Ureter (tissue), 1 donor: ENCODE measurements around the gene CCL27. TPM values are rescaled to one million over a fixed set of nuclear protein-coding genes. Genes with fewer than 3 reads are reported as not detected.
"Not testable (repeated sequence)": the region's sequence is repeated elsewhere in the genome, so short reads cannot be mapped to it uniquely, and the experiment has no call there.

Source experiments
- DNase-seq: peaks from one replicate; pipeline ENCODE4 v3.0.0-alpha.2; 2020; ENCODE audit warnings: low spot score
- total RNA-seq: library from RNA; stranded (reverse); gene quantifications from one replicate; pipeline ENCODE4 v1.2.4, GENCODE V29; 2023
- donor health status: DM: yes; HTN: yes; CAD: no.

The CCL27 gene
- total RNA-seq, 1 donor from 2014 or later: 0.68 TPM

GRCh38 chr9:34651321-34651720 is 11.1 kb downstream of the CCL27 start:
- no peak for DNase-seq

GRCh38 chr9:34650816-34651215 is 11.6 kb downstream of the CCL27 start:
- DNase-seq: no peak

GRCh38 chr9:34648673-34649072 is 13.8 kb downstream of the CCL27 start:
- no peak for DNase-seq

- DNase-seq: no peak
These were observed 14.8 kb downstream of the CCL27 start for GRCh38 chr9:34647651-34648050.

- DNase-seq: no peak
These were observed 15.4 kb downstream of the CCL27 start for GRCh38 chr9:34647084-34647403.

GRCh38 chr9:34646211-34647083 is 16.0 kb downstream of the CCL27 start, which contains the start of gene GALT:
GALT (plus strand) TSS chr9:34646675; CDS start chr9:34646705, 30 bp downstream.
- DNase-seq: peak; percentile 96

GRCh38 chr9:34644766-34645314 is 17.6 kb downstream of the CCL27 start:
- DNase-seq: no peak

- DNase-seq: no peak
These were observed 19.8 kb downstream of the CCL27 start for GRCh38 chr9:34642679-34643078.

- not testable (repeated sequence) for DNase-seq
These were observed 23.1 kb downstream of the CCL27 start for GRCh38 chr9:34639322-34639721.

- DNase-seq: no peak
These were observed 24.4 kb downstream of the CCL27 start for GRCh38 chr9:34638138-34638445.

GRCh38 chr9:34637356-34638137 is 24.9 kb downstream of the CCL27 start, which contains the start of gene SIGMAR1:
SIGMAR1 (minus strand) TSS chr9:34637787; CDS start chr9:34637697, 90 bp downstream.
- DNase-seq: peak; percentile 95

- no peak for DNase-seq
These were observed 25.6 kb downstream of the CCL27 start for GRCh38 chr9:34636791-34637355.

GRCh38 chr9:34635556-34635955 is 26.9 kb downstream of the CCL27 start:
- no peak for DNase-seq

- no peak for DNase-seq
These were observed 27.8 kb downstream of the CCL27 start for GRCh38 chr9:34634551-34635248.

- DNase-seq: peak; percentile 69
These were observed 28.5 kb downstream of the CCL27 start for GRCh38 chr9:34633851-34634550.

GRCh38 chr9:34633166-34633565 is 29.3 kb downstream of the CCL27 start:
- DNase-seq: no peak

- no peak for DNase-seq
These were observed 31.9 kb downstream of the CCL27 start for GRCh38 chr9:34630402-34631154.

GRCh38 chr9:34629491-34629808 is 33.0 kb downstream of the CCL27 start:
- no peak for DNase-seq

GRCh38 chr9:34628656-34629490 is 33.6 kb downstream of the CCL27 start, which contains the start of gene ARID3C:
ARID3C (minus strand) TSS chr9:34629066; CDS start chr9:34628014, 1,052 bp downstream.
- no peak for DNase-seq
